Suppressor macrophage treated with lipopolysaccharide for 1 hour (primary cell): ENCODE measurements around the gene ANKRD40CL.
"Not testable (repeated sequence)": the region's sequence is repeated elsewhere in the genome, so short reads cannot be mapped to it uniquely, and the experiment has no call there.

Source experiments
- DNase-seq, 3 donors: peaks; one replicate each; pipeline ENCODE4 v3.0.0-alpha.2; 2020 to 2022

Gene ANKRD40CL

GRCh38 chr17:50767446-50767845 lies at the start of gene ANKRD40CL:
Gene ANKRD40CL (minus strand): TSS chr17:50767518. CDS start chr17:50766913, 605 bp downstream.
- no peak for DNase-seq

DNA sequence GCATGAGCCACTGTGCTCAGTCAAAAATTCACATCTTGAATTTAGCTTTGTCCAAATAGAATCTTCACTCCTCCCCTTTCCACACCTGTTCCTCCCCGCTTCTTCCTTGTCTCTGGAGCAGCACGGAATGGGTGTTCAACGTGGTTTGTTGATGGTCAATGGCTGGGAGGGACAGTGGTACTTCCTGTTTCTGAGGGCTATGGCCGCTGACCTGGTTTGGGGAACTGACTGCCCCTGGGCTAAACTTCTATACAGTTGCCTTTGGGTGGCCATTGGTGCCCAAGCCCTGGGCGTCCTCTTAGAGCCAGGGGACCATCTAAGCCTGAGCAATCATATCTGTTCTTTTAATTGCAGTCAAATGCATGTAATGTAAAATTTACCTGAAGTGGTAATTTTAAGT lies 49.0 kb upstream of the ANKRD40CL start:
- peak; percentile 28 to 50 (median 38) for DNase-seq

DNA sequence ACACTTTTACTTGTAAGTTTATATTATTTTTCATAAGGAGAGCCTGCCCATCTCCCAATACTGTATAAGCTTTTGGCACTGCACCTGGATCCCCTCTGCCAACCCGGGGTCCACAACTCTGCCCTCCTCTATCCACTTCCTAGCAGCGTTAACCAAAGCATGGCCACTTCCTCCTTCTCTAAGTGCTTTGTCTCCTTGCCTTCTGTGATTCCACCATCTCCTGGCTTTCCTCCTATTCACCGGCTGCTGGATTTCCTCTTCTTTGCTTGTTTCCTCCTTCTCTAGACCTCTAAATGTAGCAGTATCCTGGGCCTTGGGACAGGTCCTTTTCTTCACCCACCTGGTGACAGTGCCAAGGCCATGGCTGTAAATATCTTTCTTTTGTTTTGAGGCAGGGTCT lies 48.1 kb upstream of the ANKRD40CL start:
- peak in 1 of 3 donors; percentile 19 for DNase-seq

DNA sequence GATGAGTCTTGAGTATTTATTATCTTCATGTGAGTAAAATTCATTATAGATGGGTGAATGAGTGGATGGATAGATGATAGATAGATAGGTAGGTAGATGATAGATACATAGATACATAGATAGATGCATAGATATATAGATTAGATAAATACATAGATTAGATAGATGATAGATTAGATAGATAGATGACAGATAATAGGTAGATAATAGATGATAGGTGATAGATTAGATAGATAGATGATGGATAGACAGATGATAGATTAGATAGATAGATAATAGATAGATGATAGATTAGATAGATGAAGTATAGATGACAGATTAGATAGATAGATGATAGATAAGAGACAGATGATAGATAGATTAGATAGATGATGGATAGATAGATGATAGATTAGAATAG lies 46.3 kb upstream of the ANKRD40CL start:
- no peak for DNase-seq

GRCh38 chr17:50808888-50809287 lies 41.6 kb upstream of the ANKRD40CL start:
- no peak for DNase-seq

- no peak for DNase-seq
Observed at GRCh38 chr17:50808413-50808812, 41.1 kb upstream of the ANKRD40CL start.

GRCh38 chr17:50807675-50808074 lies 40.4 kb upstream of the ANKRD40CL start:
- no peak for DNase-seq

DNA sequence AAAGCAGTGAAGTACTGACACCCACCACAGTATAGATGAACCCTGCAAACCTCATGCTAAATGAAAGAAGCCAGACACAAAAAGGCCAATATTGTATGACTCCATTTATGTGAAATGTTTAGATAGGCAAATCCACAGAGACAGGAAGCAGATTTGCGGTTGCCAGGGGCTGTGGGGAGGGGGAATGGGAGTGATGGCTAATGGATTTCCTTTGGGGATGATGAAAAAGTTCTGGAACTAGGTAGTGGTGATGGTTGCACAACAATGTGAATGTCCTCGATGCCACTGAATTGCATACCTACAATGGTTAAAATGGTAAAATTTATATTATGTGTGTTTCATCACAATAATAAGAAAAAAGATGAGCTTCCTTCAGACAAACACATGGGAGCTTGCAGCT lies 39.7 kb upstream of the ANKRD40CL start:
- no peak for DNase-seq

DNA sequence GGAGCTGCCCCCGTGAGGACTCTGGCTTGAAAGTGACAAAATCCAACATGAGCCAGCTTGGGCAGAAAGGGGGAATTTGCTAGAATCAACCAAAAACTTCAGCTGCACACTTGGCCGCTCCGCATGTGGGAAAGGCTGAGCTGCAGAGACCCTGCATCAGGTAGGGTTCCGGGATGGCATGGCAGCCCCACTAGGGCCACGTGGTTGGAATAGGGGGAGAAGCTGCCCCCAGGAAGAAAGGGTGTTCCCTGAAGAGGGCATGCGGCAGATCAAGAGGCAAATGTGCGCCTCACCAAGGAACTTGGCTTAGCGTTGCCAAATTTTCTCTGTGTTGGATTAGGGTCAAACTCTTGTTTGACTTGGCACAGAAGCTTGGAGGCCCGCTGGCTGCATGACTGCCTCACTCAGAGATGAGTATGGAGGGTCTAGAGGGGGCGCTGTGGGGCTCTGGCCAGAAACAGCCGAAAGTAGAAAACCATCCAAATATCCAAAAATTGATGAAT lies 38.9 kb upstream of the ANKRD40CL start:
- DNase-seq, result no peak

DNA sequence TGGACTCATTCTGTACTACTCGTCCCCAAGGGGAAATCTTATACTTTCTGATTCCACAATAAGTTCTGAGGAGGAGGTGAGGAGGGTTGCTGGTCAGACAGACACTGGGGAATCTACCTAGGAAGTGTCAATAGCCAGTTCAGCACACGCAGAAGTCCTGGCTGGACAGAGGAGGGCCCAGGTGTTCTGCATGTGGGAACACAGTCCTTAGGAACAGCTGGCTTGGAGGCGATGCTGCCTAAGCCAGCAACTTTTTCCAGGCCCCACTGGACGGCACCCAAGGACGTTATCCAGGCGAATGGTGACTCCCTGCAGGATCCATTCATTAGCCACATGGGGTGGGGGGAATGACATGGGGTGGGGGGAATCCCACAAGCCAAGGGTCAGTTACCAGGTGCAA lies 38.2 kb upstream of the ANKRD40CL start:
- no peak for DNase-seq

DNA sequence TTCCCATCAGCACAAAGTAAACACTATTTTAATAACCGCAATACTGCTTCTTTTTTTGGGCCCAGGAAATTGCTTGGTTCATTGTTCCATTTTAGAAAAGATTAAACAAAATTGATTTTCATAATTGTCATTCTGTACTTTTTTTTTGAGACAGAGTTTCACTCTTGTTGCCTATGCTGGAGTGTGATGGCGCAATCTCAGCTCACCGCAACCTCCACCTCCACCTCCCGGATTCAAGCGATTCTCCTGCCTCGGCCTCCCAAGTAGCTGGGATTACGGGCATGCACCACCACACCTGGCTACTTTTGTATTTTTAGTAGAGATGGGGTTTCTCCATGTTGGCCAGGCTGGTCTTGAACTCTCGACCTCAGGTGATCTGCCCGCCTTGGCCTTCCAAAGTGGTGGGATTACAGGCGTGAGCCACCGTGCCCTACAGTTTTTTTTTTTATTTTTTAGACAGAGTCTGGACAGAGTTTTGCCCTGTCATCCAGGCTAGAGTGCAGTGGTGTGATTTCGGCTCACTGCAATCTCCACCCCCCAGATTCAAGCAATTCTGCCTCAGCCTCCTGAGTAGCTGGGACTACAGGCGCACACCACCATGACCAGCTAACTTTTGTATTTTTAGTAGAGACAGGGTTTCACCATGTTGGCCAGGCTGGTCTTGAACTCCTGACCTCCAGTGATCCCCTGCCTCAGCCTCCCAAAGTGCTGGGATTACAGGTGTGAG lies 37.6 kb upstream of the ANKRD40CL start:
- DNase-seq, result not testable (repeated sequence)

DNA sequence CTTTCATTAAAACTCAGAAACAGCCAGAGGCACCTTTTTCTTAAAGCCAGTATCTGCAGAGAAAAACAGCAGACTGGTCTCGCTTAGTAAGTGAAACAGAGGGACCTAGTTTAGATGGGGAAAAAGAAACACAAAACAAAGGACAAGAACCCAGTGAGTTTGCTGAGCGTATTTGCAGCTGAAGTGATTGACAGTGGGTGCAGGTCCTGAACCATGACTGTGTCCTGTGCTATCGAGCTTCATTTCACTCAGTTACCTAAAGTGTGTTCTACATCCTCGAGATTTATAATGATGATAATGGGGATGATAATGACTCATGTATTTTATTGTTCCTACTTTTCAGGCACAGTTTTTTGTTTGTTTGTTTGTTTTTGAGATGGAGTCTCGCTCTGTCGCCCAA lies 36.4 kb upstream of the ANKRD40CL start:
- DNase-seq, result no peak

GRCh38 chr17:50802609-50803571 lies 35.6 kb upstream of the ANKRD40CL start:
- DNase-seq, result no peak

- DNase-seq, result no peak
Observed at GRCh38 chr17:50800196-50800700, 32.9 kb upstream of the ANKRD40CL start.

DNA sequence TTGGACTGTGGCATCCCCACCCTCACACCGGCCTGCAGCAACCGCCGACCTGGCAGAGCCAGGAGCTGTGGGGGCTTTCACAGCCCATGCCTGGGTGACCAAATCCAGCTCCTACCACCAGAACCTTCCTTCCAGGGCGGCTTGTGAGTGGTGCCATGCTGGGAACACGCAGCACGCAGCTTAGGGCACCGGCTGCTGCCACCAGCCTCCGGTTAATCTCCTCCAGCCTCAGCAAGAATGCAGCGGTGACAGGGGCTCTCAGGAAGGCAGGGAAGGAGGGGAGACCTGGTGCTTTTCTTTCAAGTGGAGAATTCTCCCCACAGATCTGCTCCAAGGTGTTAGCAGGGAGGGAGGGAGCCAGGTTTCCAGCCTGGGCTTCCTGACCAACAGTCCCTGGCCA lies 32.3 kb upstream of the ANKRD40CL start:
- DNase-seq, result no peak

GRCh38 chr17:50798424-50799288 lies 31.3 kb upstream of the ANKRD40CL start:
- DNase-seq, result peak in 2 of 3 donors; percentile 43 to 51

GRCh38 chr17:50797135-50797810 lies 30.0 kb upstream of the ANKRD40CL start:
- peak; percentile 41 to 58 (median 54) for DNase-seq

DNA sequence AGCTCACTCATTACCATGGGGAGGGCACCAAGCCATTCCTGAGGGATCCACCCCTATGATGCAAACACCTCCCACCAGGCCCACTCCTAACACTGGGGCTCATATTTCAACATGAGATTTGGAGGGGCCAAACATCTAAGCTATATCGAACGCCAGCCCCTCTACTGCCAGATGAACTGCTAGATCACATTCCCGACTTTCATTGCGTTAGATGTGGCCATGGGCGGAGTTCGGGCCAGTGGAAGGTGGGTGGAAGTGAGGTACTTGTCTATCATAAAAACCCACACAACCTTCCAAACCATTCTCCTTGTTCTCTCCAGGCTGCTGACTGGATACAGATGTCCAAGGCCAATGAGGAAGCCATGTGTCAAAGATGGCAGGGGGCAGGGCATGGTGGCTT lies 27.0 kb upstream of the ANKRD40CL start:
- DNase-seq, result no peak

GRCh38 chr17:50793007-50793406 lies 25.7 kb upstream of the ANKRD40CL start:
- peak in 1 of 3 donors; percentile 14 for DNase-seq

DNA sequence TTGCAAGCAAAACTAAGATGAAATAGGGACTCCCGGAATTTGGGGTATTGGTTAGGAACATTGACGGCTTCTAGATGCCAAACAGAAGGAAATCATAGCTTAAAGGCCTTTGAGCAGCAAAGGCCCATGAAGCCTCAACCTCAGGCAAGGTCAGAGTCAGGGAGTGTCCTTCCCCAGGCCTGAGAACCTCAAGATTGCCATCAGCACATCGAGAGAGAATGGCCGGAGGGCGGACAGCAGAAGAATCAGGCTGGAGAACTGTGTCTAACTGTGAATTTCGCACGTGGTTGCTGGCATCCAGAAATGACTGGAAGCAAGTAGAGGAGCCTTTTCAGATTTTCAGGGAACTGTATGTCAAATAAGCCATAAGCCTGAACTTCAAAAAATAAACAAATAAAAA lies 24.8 kb upstream of the ANKRD40CL start:
- no peak for DNase-seq

GRCh38 chr17:50790618-50791017 lies 23.3 kb upstream of the ANKRD40CL start:
- peak in 2 of 3 donors; percentile 59 to 63 for DNase-seq

DNA sequence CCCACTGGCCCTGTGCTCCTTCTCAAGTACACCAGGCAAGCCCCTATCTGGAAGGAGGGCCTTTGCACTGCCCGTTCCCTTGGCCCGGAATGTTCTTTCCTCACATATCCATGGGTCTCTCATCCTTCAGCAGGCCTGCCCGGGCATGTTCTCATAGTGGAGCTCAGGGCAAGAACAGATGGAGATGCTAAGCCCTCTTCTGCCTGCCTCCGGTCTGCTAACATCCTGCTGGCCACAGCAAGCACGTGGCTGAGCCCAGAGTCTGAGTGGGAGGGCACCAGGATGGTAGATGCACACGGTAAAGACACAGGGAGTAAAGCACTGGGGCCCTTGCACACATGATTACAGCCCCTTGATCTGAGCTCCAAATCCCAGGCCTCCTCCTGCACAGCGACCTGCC lies 19.8 kb upstream of the ANKRD40CL start:
- no peak for DNase-seq
